ENCODE results near the gene CXCR6. TPM values are rescaled to one million over a fixed set of nuclear protein-coding genes. Genes with fewer than 3 reads are reported as not detected.

CXCR6 gene
- total and polyA plus RNA-seq, 8 donors, result 0.08 to 0.89 (median 0.35) TPM; not detected in 1

GRCh38 chr3:45979378-45979777 is 36.1 kb downstream of the CXCR6 start:
- peaks cover 5 to 16% (median 6%) of the 10 kb centered on the region in 3 donors for H3K4me1 ChIP-seq
- no peaks in the 10 kb centered on the region for H3K27me3 ChIP-seq
- 90 to 98% methylated on average over 4 of the region's 4 CpGs for WGBS, 2 donors
- intact Hi-C loops (cut with DNase I), result no loop called here
- FAIRE-seq, result no peak
- TF ChIP-seq CTCF (IDR thresholded peaks at IDR 0.05), result no peak
- DNase-seq, result no peak
- peaks cover 0 to 49% (median 0%) of the 10 kb centered on the region in 3 donors for H3K36me3 ChIP-seq
- no peak for ATAC-seq
- no peak overlapping the region for H3K4me3 ChIP-seq
- no peaks in the 10 kb centered on the region for H3K9me3 ChIP-seq
- H3K27ac ChIP-seq, result no peak overlapping the region

- ATAC-seq, result no peak
- Histone ChIP-seq H3K9me3 (no peaks in the 10 kb centered on the region), H3K27ac (no peak overlapping the region), H3K4me1 (peaks cover 12 to 25% (median 15%) of the 10 kb centered on the region in 3 donors), H3K27me3 (no peaks in the 10 kb centered on the region), H3K36me3 (peaks cover 0 to 41% (median 0%) of the 10 kb centered on the region in 3 donors), H3K4me3 (no peak overlapping the region)
- no peak for TF ChIP-seq CTCF (IDR thresholded peaks at IDR 0.05)
- 89 to 90% methylated on average over 7 of the region's 7 CpGs for WGBS, 2 donors
- DNase-seq, result no peak
- intact Hi-C loops (cut with DNase I), result no loop called here
- FAIRE-seq, result no peak
These were observed 37.1 kb downstream of the CXCR6 start for GRCh38 chr3:45980229-45980813.

GRCh38 chr3:45980819-45981218 is 37.6 kb downstream of the CXCR6 start:
- Histone ChIP-seq H3K4me1 (peaks cover 17 to 30% (median 20%) of the 10 kb centered on the region in 3 donors), H3K36me3 (peaks cover 0 to 41% (median 0%) of the 10 kb centered on the region in 3 donors), H3K9me3 (no peaks in the 10 kb centered on the region), H3K4me3 (no peak overlapping the region), H3K27me3 (no peaks in the 10 kb centered on the region), H3K27ac (no peak overlapping the region)
- DNase-seq (no peak), ATAC-seq (no peak), FAIRE-seq (no peak)
- no peak for TF ChIP-seq CTCF (IDR thresholded peaks at IDR 0.05)
- 94% methylated on average over 2 of the region's 2 CpGs for WGBS, 2 donors
- intact Hi-C loops (cut with DNase I), result no loop called here

DNA sequence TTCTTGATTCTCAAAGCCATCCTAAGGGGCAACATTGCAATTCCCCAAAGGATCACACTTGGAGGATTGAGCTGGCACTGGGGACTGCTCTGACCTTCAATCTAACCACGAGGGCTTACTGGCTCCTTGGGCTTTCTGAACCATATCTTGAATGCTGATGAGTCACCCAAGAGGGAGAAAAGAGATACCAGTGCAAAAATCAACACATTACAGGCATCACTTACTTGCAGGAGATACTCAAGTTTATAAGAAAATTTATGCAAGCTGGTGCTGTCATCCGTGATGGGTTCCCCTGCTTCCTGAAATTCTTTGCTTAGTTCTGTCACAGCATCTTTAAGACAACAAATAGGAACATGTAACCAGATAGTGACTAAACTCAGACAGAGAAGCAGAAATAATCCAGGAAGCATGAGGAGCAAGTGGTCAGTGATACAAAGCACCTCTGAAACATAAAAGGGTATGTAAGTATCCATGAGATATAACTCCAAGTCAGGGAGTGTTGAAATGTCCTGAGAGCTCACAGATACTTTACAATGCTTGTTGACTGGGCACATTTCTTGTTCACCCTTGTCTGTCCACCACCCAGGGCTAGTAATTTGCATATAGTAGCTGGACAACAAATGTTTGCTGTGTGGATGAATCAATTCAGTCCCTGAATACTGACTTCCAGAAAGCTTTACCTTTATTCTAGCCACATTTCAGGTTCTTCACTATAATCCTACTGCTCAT is 38.2 kb downstream of the CXCR6 start:
- Histone ChIP-seq H3K36me3 (peaks cover 0 to 37% (median 0%) of the 10 kb centered on the region in 3 donors), H3K27me3 (no peaks in the 10 kb centered on the region), H3K4me1 (peaks cover 23 to 34% (median 27%) of the 10 kb centered on the region in 3 donors), H3K4me3 (no peak overlapping the region), H3K27ac (no peak overlapping the region), H3K9me3 (no peaks in the 10 kb centered on the region)
- no peak for TF ChIP-seq CTCF (IDR thresholded peaks at IDR 0.05)
- FAIRE-seq (no peak), DNase-seq (no peak), ATAC-seq (no peak)
- intact Hi-C loops (cut with DNase I), result no loop called here
- WGBS, 2 donors, result 53 to 55% methylated on average over 2 of the region's 2 CpGs

DNA sequence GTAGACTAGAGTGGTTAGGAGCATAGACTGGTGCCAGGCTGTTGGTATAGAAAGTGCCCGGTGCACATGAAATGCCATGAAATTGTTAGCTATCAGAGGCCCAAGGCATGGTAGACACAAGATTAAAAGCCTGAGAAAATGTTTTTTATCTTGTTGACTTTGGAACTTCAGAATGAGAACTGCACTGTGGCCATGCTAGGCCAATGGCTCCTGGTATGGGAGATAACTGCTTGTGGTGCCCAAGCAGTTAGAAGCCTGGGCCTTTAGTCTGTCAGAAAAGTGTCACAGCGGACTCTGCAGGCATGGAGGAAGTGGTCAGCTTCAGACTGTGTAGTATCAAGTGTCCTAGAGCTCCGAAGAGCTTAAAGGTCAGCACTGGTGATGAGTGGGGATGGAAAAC is 40.5 kb downstream of the CXCR6 start:
- no peak for DNase-seq
- no peak overlapping the region for H3K27ac ChIP-seq
- H3K27me3 ChIP-seq, result no peaks in the 10 kb centered on the region
- no peak for ATAC-seq
- H3K4me3 ChIP-seq, result no peak overlapping the region
- TF ChIP-seq CTCF (IDR thresholded peaks at IDR 0.05), result no peak
- peaks cover 0 to 32% (median 0%) of the 10 kb centered on the region in 3 donors for H3K36me3 ChIP-seq
- no peaks in the 10 kb centered on the region for H3K9me3 ChIP-seq
- intact Hi-C loops (cut with DNase I), result no loop called here
- H3K4me1 ChIP-seq, result peaks cover 45 to 50% (median 48%) of the 10 kb centered on the region in 3 donors
- FAIRE-seq, result no peak
- WGBS, 2 donors, result 45 to 58% methylated on average over 3 of the region's 3 CpGs

Measured in pancreas (tissue), 10 donors.